IMR-90 (cell line): Measurements from ENCODE around the gene PEX11G. TPM values are rescaled to one million over a fixed set of nuclear protein-coding genes. Genes with fewer than 3 reads are reported as not detected.

Experiments
- ATAC-seq: fragments of 200-7000 bp; cut with Tn5 transposase; 2 replicates; pipeline ENCODE4 v1.9.1; 2020; ENCODE audit warnings: low read depth, mild to moderate bottlenecking, moderate library complexity
- BruUV-seq: library from RNA; stranded (reverse); fragments of 400-500 nt; replicated peaks from 2 replicates; lab custom pipeline; 2021; lab: Mats Ljungman, UMichigan
- CTCF ChIA-PET: fragments of 300-600 bp; formaldehyde crosslinking; extraction: SDS; loops from one replicate; lab custom pipeline; 2021; ENCODE audit warnings: antibody characterized with exemption; lab: Yijun Ruan, JAX
- POLR2A ChIA-PET: fragments of 300-600 bp; sonication (Branson Sonifier 250); formaldehyde crosslinking; loops from one replicate; lab custom pipeline; 2022; ENCODE audit warnings: antibody characterized with exemption; ENCODE audit not compliant: unreplicated experiment; lab: Charles Lee
- DNase-seq: peaks from one replicate; pipeline ENCODE4 v3.0.0; 2013
- H2AFZ ChIP-seq: replicated peaks from 2 replicates; pipeline ENCODE3; 2013; ENCODE audit warnings: low read length, mild to moderate bottlenecking; ENCODE audit not compliant: poor library complexity
- H2AK5ac ChIP-seq: 2 replicates; pipeline ENCODE4 v1.6.1; 2013; ENCODE audit warnings: low read depth, low read length, inconsistent platforms
- H2AK9ac ChIP-seq: replicated peaks from 2 replicates; pipeline ENCODE3; 2013; ENCODE audit warnings: mild to moderate bottlenecking, low read depth, low read length, moderate library complexity; ENCODE audit not compliant: poor library complexity
- H2BK120ac ChIP-seq: 2 replicates; pipeline ENCODE4 v1.6.1; 2013; ENCODE audit warnings: low read depth, low read length, inconsistent platforms
- H2BK15ac ChIP-seq: 3 replicates; pipeline ENCODE4 v1.6.1; 2013; ENCODE audit warnings: low read depth, low read length, inconsistent platforms
- H2BK20ac ChIP-seq: 2 replicates; pipeline ENCODE4 v1.6.1; 2013; ENCODE audit warnings: low read depth, mild to moderate bottlenecking, inconsistent platforms, low read length, moderate library complexity
- H2BK5ac ChIP-seq: 2 replicates; pipeline ENCODE4 v1.6.1; 2013; ENCODE audit warnings: mild to moderate bottlenecking, low read depth, low read length, inconsistent platforms; ENCODE audit not compliant: poor library complexity, severe bottlenecking
- H3K14ac ChIP-seq: replicated peaks from 2 replicates; pipeline ENCODE4 v1.6.1; 2013; ENCODE audit warnings: low read depth, low read length, inconsistent platforms
- H3K18ac ChIP-seq: 2 replicates; pipeline ENCODE4 v1.6.1; 2013; ENCODE audit warnings: low read depth, low read length, control low read depth
- H3K23ac ChIP-seq: 2 replicates; pipeline ENCODE4 v1.6.1; 2013; ENCODE audit warnings: low read depth, low read length, inconsistent platforms
- H3K27ac ChIP-seq: 2 replicates; pipeline ENCODE4 v1.5.1; 2013; ENCODE audit warnings: mild to moderate bottlenecking, control low read depth, low read length; ENCODE audit not compliant: insufficient read depth
- H3K27me3 ChIP-seq: 2 replicates; pipeline ENCODE4 v1.6.1; 2013; ENCODE audit warnings: low read length; ENCODE audit not compliant: control insufficient read depth, insufficient read depth
- H3K36me3 ChIP-seq: 2 replicates; pipeline ENCODE4 v1.6.1; 2013; ENCODE audit warnings: low read length, mixed read lengths; ENCODE audit not compliant: control insufficient read depth, insufficient read depth
- H3K4ac ChIP-seq: 2 replicates; pipeline ENCODE4 v1.6.1; 2013; ENCODE audit warnings: low read depth, low read length, inconsistent platforms
- H3K4me1 ChIP-seq: 2 replicates; pipeline ENCODE4 v1.6.1; 2013; ENCODE audit warnings: low read length, mixed read lengths; ENCODE audit not compliant: control insufficient read depth, insufficient read depth
- H3K4me2 ChIP-seq: 2 replicates; pipeline ENCODE4 v1.6.1; 2013; ENCODE audit warnings: low read depth, mild to moderate bottlenecking, control low read depth, low read length, moderate library complexity
- H3K4me3 ChIP-seq: 2 replicates; pipeline ENCODE4 v1.5.1; 2013; ENCODE audit warnings: low read depth, mild to moderate bottlenecking, control low read depth, low read length, moderate library complexity; ENCODE audit not compliant: insufficient read depth
- H3K56ac ChIP-seq: 2 replicates; pipeline ENCODE4 v1.6.1; 2013; ENCODE audit warnings: low read length, inconsistent platforms; ENCODE audit not compliant: insufficient read depth; ENCODE audit errors: extremely low read depth
- H3K79me1 ChIP-seq, 2 experiments: 2 replicates each; pipeline ENCODE4 v1.6.1; 2013; ENCODE audit warnings: low read length in 2 of 2, inconsistent platforms in 1 of 2, low read depth in 1 of 2
- H3K9ac ChIP-seq: 2 replicates; pipeline ENCODE4 v1.6.1; 2013; ENCODE audit warnings: low read depth, low read length, control low read depth
- H3K9me1 ChIP-seq: 2 replicates; pipeline ENCODE4 v1.6.1; 2013; ENCODE audit warnings: low read length, inconsistent platforms; ENCODE audit not compliant: insufficient read depth
- H3K9me3 ChIP-seq: 2 replicates; pipeline ENCODE4 v1.6.1; 2013; ENCODE audit warnings: low read length; ENCODE audit not compliant: control insufficient read depth, insufficient read depth
- H4K20me1 ChIP-seq: 2 replicates; pipeline ENCODE4 v1.6.1; 2013; ENCODE audit warnings: low read length, inconsistent platforms; ENCODE audit not compliant: insufficient read depth
- H4K5ac ChIP-seq: 2 replicates; pipeline ENCODE4 v1.6.1; 2013; ENCODE audit warnings: mild to moderate bottlenecking, low read depth, low read length, control low read depth
- H4K8ac ChIP-seq, 2 experiments: 2 replicates each; pipeline ENCODE4 v1.6.1; 2013; ENCODE audit warnings: low read depth in 2 of 2, low read length in 2 of 2, control low read depth in 1 of 2, inconsistent platforms in 1 of 2
- H4K91ac ChIP-seq: 2 replicates; pipeline ENCODE4 v1.6.1; 2013; ENCODE audit warnings: low read depth, low read length, inconsistent platforms; ENCODE audit not compliant: insufficient read depth
- MAZ ChIP-seq: IDR thresholded peaks from 2 replicates; pipeline ENCODE4 v1.6.1; 2012; ENCODE audit warnings: low read depth, mild to moderate bottlenecking, low read length, improper control_type of control experiment, moderate library complexity, borderline replicate concordance
- POLR2A ChIP-seq: IDR thresholded peaks from 2 replicates; pipeline ENCODE4 v1.6.1; 2012; ENCODE audit warnings: mild to moderate bottlenecking, low read depth, low read length
- RAD21 ChIP-seq: IDR thresholded peaks from 2 replicates; pipeline ENCODE4 v1.6.1; 2012; ENCODE audit warnings: low read length, improper control_type of control experiment
- RFX5 ChIP-seq: IDR thresholded peaks from 2 replicates; pipeline ENCODE4 v1.8.0; 2012; ENCODE audit warnings: low read depth, mild to moderate bottlenecking, low read length, moderate library complexity
- SMC3 ChIP-seq: fragments of 150-350 bp; IDR thresholded peaks from 2 replicates; pipeline ENCODE4 v1.6.1; 2016; ENCODE audit warnings: low read depth, mild to moderate bottlenecking, antibody characterized with exemption, low read length, moderate library complexity
- WGBS, 2 experiments: methylation state at CpG; one replicate each; pipeline versions ENCODE4 v1.1.5 to v1.1.7; 2013; ENCODE audit warnings: missing lambda C conversion rate in 2 of 2; ENCODE audit not compliant: insufficient read length in 1 of 2; ENCODE audit errors: extremely low coverage in 2 of 2; 5-methylcytosine and 5-hydroxymethylcytosine counted together
- dilution Hi-C: fragments of 300-500 bp; cut with HindIII; formaldehyde crosslinking; loops from one replicate; pipeline ENCODE4 v1.14.3; 2018; ENCODE audit warnings: low sequenced_read_pairs; ENCODE audit not compliant: unreplicated experiment
- in situ Hi-C: fragments of 300-500 bp; cut with MboI; formaldehyde crosslinking; loops from 3 replicates; pipeline ENCODE4 v1.14.3; 2019; ENCODE audit warnings: low sequenced_read_pairs, inconsistent platforms, mixed read lengths
- intact Hi-C: fragments of 100-400 bp; cut with micrococcal nuclease; formaldehyde crosslinking; loops from 2 replicates; pipeline ENCODE4 v1.10.0; 2022
- polyA plus RNA-seq, 3 experiments: library from polyadenylated mRNA; depleted of rRNA; stranded (reverse); fragments of >200 nt; gene quantifications; 2 replicates each; pipeline ENCODE4 v1.2.3, GENCODE V29; 2012; ENCODE audit warnings: low replicate concordance in 1 of 3
- total RNA-seq: library from RNA; depleted of rRNA; stranded (reverse); fragments of >200 nt; gene quantifications from 2 replicates; pipeline ENCODE4 v1.2.3, GENCODE V29; 2012
- TF ChIP-seq, protein P1 (sequence below): fragments of 150-350 bp; IDR thresholded peaks from 2 replicates; pipeline ENCODE4 v1.6.1; 2017; ENCODE audit warnings: mild to moderate bottlenecking, antibody characterized with exemption, low read length, low read depth

The PEX11G gene
- total and polyA plus RNA-seq, 2 of the 4 experiments (the other 2 are of a cell fraction) = 0.72 to 1.7 TPM

DNA sequence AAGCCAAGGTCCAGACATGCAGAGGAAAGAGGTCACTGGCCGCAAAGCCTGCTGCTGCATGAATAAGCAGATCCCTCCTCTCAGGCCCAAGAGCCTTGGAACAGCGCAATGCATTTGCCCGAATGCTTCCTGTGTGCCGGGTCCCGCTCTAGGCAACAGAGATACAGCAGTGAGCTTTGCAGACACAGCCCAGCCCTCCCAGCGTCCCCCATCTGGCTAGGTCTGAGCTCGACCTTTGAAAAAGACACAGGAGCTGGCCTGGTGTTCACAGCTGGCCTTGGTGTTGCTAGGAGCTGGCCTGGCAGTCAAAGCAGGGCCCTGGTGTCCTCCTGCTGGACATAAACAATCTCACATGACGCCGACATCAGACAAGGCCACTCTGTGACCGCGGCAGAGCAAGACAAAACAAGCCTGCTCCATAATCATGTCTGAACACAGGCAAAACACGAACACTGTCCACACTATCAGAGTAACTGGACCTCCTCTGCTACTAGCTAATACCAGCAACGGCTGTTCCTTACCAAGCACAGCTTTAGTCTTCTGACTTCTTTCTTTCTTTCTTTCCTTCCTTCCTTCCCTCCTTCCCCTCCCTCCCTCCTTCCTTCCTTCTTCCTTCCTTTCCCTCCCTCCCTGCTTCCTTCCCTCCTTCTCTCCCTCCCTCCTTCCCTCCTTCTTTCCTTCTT lies 5.7 kb upstream of the PEX11G start:
- peak; percentile 66 for ATAC-seq
- Histone ChIP-seq H4K91ac (no peak overlapping the region; the same call in 1 of the 2 replicates), H3K56ac (no peak overlapping the region), H3K4ac (peak overlapping the region; percentile 30; the same call in 1 of the 2 replicates), H4K8ac (peak overlapping the region; percentile 62 to 85), H3K9ac (peak overlapping the region; percentile 21; the same call in 1 of the 2 replicates), H3K4me1 (peaks cover 4% of the 10 kb centered on the region; the same call in 1 of the 2 replicates), H3K14ac (no peak overlapping the region), H4K5ac (peak overlapping the region; percentile 84; the same call in 1 of the 2 replicates), H3K79me1 (no peaks in the 10 kb centered on the region), H3K9me1 (no peaks in the 10 kb centered on the region), H3K4me2 (no peak overlapping the region; the same call in 1 of the 2 replicates), H3K4me3 (no peak overlapping the region), H3K18ac (peak overlapping the region; percentile 16; the same call in 1 of the 2 replicates), H2AK5ac (no peak overlapping the region; the same call in 1 of the 2 replicates), H2BK120ac (no peak overlapping the region), H2AK9ac (no peak overlapping the region), H3K27ac (peak overlapping the region; percentile 17; the same call in 1 of the 2 replicates), H2AFZ (peak overlapping the region; percentile 89), H3K36me3 (no peaks in the 10 kb centered on the region), H3K23ac (0 out of 2 replicates have a peak overlapping the region, but pooled peaks have one; percentile 5), H4K20me1 (no peaks in the 10 kb centered on the region), H2BK5ac (no peak overlapping the region), H2BK15ac (peak overlapping the region; percentile 2; the same call in 1 of the 3 replicates), H2BK20ac (0 out of 2 replicates have a peak overlapping the region, but pooled peaks have one; percentile 26), H3K27me3 (peaks cover 3% of the 10 kb centered on the region), H3K9me3 (no peaks in the 10 kb centered on the region)
- TF ChIP-seq, protein P1, sequence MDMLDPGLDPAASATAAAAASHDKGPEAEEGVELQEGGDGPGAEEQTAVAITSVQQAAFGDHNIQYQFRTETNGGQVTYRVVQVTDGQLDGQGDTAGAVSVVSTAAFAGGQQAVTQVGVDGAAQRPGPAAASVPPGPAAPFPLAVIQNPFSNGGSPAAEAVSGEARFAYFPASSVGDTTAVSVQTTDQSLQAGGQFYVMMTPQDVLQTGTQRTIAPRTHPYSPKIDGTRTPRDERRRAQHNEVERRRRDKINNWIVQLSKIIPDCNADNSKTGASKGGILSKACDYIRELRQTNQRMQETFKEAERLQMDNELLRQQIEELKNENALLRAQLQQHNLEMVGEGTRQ = no peak
- no peak for TF ChIP-seq RAD21
- TF ChIP-seq RFX5 = no peak
- no peak for TF ChIP-seq POLR2A
- TF ChIP-seq SMC3 = no peak
- TF ChIP-seq MAZ = no peak
- 24% methylated on average over 9 of the region's 13 CpGs; no CpG with 5 or more reads in 1 of the 2 experiments for WGBS, 2 experiments
- DNase-seq = no peak
- ChIA-PET CTCF (interaction anchor here (0.7 kb wide), 1 partner anchor 77 kb away, joined by 3 read pairs; no protein-coding TSS in a partner anchor), POLR2A (interaction anchor here (0.6 kb wide), 1 partner anchor 22 kb away, joined by 3 read pairs; the partner anchor contains the start of gene ZNF358)
- BruUV-seq = no TSS peak
- dilution Hi-C loops (no loop called here), intact Hi-C loops (no loop called here), in situ Hi-C loops (no loop called here)
